ENCODE data around the gene SLC39A11. TPM values are rescaled to one million over a fixed set of nuclear protein-coding genes. Genes with fewer than 3 reads are reported as not detected.

Gene SLC39A11
- total RNA-seq, 1 donor = 15.8 TPM

DNA sequence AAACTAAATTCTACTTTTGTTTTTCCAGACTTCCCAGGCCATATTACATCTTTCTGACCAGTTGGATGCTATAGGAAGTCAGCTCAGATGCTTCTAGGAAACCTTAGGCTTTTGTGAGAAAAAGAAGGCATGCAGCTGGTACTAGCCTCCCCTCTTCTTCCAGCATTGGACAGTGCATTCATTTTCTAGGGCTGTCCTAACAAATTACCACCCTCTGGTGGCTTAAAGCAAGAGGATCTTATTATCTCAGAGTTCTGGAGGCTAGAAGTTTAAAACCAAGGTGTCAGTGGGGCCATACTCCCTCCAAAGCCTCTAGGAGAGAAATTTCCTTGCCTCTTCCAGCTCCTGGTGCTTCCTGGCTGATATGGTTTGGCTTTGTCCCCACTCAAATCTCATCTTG lies 467.8 kb downstream of the SLC39A11 start:
- no peak for DNase-seq (ENCODE audit: low read depth)
- TF ChIP-seq, protein P1, sequence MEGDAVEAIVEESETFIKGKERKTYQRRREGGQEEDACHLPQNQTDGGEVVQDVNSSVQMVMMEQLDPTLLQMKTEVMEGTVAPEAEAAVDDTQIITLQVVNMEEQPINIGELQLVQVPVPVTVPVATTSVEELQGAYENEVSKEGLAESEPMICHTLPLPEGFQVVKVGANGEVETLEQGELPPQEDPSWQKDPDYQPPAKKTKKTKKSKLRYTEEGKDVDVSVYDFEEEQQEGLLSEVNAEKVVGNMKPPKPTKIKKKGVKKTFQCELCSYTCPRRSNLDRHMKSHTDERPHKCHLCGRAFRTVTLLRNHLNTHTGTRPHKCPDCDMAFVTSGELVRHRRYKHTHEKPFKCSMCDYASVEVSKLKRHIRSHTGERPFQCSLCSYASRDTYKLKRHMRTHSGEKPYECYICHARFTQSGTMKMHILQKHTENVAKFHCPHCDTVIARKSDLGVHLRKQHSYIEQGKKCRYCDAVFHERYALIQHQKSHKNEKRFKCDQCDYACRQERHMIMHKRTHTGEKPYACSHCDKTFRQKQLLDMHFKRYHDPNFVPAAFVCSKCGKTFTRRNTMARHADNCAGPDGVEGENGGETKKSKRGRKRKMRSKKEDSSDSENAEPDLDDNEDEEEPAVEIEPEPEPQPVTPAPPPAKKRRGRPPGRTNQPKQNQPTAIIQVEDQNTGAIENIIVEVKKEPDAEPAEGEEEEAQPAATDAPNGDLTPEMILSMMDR (IDR thresholded peaks at IDR 0.05; ENCODE audit: insufficient read depth, low read length) = no peak
- no peak overlapping the region for H3K4me3 ChIP-seq (ENCODE audit: low read depth, low read length)

DNA sequence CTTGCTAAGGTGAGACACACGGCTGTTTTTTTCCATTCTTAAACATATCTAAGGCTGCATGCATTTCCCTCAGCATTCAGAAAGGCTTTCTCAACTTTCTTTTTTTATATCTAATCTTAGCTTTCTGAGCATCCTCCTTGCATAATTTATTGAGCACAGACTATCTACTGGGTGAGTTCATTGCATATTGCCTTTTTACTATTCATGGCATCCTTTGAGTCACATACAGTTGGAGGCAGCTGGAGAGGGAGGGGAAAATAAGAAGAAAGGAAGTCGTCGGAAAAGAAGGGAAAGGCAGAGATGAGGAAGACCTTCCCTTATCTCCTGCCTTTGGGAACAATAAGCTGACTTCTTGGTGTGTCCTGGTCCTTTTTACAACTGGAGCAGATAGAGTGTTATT lies 468.3 kb downstream of the SLC39A11 start:
- no peak overlapping the region for H3K4me3 ChIP-seq (ENCODE audit: low read depth, low read length)
- TF ChIP-seq, protein P1 (IDR thresholded peaks at IDR 0.05; ENCODE audit: insufficient read depth, low read length) = no peak
- DNase-seq (ENCODE audit: low read depth) = no peak

DNA sequence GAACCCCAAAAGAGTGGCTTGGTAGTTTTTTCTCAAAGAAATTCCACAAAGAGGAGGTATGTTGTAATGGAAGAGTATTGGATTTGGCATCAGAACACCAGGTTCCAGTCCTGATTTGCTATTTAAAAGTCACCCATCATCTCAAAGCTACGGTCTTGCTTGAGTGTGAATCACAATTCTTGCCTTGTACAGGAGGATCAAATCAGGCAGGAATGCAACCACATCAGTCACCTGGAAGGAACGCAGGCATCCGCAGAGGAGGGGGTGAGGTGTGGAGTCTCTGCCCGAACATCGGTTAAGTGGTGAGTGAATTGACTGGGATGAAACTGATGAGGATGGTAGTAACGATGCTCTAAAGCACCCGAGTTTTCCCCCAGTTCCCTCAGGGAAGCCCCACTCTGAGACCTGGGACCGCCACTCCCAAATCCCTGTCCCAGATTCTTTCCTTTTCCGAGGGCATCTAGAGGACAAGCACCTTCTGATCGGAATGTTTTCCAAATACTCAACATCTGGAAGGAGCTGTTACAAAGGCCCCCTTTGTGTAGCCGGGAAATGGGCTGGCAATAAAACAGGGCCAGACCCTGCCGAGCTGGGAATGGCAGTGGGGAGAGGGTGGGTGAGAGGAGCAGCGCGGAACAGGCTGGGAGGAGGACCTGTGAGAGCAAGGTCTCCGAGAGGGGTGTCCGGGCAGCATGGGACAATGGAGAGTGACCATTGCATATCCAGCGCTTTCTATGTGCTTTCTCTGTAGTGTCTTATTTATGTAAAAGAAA lies 469.6 kb downstream of the SLC39A11 start:
- TF ChIP-seq, protein P1 (IDR thresholded peaks at IDR 0.05; ENCODE audit: insufficient read depth, low read length) = no peak
- no peak overlapping the region for H3K4me3 ChIP-seq (ENCODE audit: low read depth, low read length)
- DNase-seq (ENCODE audit: low read depth) = no peak

DNA sequence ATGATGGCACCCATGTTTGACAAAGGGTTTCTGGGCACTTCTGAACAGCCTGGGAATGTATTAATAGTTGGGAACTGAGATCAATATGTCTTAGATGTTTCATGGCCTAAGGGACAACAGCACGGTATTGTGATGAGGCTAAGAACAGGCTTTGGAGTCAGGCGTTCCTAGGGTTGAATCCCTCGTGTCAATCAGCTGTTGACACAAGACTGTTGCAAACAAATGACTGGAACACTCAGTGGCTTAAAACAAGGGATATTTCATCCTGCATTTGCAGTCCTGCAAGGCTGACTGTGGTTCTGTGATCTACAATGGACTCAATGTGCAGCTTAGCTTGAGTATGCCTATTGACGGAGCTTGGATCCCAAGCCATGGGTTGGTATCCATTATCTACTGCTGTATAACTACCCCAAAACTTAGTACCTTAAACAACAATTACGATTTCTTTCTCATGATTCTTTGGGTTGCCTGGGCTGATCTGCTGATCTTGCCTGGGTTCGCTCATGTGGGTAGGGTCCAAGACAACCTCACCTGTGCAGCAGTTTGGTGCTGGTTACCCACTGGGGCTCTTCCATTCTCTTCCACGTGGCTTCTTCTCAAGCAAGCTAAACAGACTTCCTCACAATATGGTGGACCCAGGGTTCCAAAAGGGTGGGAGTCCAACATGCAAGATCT lies 472.4 kb downstream of the SLC39A11 start:
- DNase-seq (ENCODE audit: low read depth) = no peak
- no peak overlapping the region for H3K4me3 ChIP-seq (ENCODE audit: low read depth, low read length)
- TF ChIP-seq, protein P1 (IDR thresholded peaks at IDR 0.05; ENCODE audit: insufficient read depth, low read length) = no peak

DNA sequence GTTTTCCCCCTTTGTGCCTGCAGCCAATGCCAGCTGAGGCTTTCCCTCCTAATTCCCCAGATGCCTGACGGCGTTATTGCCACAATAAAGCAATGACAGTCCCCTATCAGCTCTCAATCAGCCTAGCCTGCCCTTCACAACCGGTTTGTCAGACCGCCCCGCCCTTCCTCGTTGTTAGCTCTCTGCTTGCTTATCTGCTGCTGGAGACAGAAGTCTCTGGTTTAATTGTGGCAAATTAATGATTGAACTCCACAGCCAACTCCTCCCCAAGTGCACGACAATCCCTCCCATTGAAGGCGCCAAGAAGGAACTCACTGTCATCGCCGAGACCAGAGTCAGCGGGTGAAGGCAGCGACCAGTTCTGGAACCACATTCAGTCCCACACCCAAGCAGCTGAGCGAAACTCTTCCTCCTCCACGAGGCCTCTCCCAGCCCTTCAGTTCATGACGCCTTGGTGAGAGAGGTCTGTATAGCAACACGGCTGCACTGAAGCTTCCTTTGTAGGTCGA lies 474.4 kb downstream of the SLC39A11 start:
- TF ChIP-seq, protein P1 (IDR thresholded peaks at IDR 0.05; ENCODE audit: insufficient read depth, low read length) = no peak
- no peak overlapping the region for H3K4me3 ChIP-seq (ENCODE audit: low read depth, low read length)
- no peak for DNase-seq (ENCODE audit: low read depth)

DNA sequence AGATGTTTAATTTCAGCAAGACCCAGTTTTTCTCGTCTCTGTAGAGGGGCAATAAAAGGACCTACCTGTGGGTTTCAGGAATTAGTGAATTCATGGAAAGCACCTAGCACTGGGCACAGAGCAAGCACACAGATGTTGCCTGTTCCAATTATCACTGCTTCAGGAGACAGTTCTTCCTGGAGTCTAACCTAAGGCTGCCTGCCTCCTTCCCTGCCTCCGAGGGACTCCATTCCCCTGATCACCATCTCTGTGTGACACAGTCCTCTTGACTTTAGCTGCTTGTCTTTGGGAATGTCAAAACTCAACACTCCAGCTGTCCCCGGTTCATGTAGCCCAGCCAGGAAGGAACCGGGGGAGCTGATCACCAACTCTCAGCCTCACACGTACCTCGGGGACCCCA lies 474.9 kb downstream of the SLC39A11 start:
- TF ChIP-seq, protein P1 (IDR thresholded peaks at IDR 0.05; ENCODE audit: insufficient read depth, low read length) = no peak
- no peak for DNase-seq (ENCODE audit: low read depth)

More for the DNA sequence above, 474.9 kb downstream of the SLC39A11 start:
- H3K4me3 ChIP-seq (ENCODE audit: low read depth, low read length) = no peak overlapping the region

Data from fibroblast of the aortic adventitia (primary cell).